Stimulated activated CD8-positive, alpha-beta memory T cell treated with anti-CD3 and anti-CD28 coated beads, Interleukin-12 subunit alpha, Interleukin-12 subunit beta, amount 100 ng/mL, for 4 hours (primary cell): Measurements from ENCODE around the gene TSPAN18.

Experiments
- DNase-seq: peaks from one replicate; pipeline ENCODE4 v3.0.0-alpha.2; 2020; ENCODE audit warnings: low read depth

The TSPAN18 gene

GRCh38 chr11:44797051-44797450, 70.3 kb downstream of the TSPAN18 start:
- DNase-seq: no peak

DNA sequence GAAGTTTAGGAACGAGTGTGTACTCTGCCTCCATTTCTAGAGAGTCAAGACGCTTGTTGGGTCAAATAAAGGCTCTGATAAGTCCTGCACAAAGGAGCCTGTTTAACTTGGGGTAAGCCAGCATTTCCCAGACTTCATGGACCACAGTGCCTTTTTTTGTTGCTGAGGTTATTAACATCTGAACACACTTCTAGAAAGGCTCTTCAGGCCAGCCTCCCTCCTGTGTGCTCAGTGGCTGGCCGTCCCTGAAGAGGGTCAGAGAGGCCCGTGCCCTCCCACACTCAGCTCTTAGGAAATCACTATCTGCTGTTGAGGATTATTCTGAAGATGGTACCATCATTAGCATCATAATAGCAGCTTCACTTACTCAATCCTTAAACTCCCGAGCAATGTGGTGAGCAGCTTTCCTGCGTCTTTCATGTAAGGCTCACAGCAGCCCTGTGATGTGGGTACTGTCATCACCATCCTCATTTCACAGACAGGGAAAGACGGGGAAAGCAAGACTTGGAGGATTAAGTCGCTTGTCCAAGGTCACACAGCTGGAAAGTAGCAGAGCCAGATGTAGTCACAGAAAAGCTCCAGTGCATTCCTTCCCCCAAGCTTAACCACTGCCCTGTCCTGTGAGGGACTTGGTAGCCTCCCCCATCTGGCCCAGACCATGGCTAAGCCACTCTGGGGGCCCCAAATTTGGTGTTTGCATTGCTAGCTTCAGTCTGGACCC, 71.3 kb downstream of the TSPAN18 start:
- no peak for DNase-seq

- no peak for DNase-seq
These were observed 71.8 kb downstream of the TSPAN18 start for GRCh38 chr11:44798607-44798972.

- DNase-seq: no peak
These were observed 72.2 kb downstream of the TSPAN18 start for GRCh38 chr11:44799012-44799411.

GRCh38 chr11:44802347-44802746, 75.6 kb downstream of the TSPAN18 start:
- no peak for DNase-seq

DNA sequence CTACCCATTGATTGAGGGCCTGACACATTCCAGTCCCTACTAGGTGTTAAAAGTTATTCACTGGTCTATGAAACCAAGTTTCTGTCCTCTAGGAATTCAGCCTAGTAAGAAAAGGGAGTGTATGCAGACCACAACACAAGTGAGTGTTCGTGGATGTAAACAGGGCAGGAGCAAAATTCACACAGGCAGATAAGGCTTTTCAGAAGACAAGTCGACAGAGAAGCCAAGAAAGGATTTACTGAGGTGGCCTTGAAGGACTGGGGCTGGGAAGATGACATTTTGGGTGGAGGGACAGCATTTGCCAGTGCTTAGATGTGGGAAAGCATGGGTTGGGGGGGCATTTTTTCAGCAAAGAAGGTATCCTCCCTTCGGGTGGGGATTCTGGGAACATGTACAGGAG, 76.2 kb downstream of the TSPAN18 start:
- no peak for DNase-seq

DNA sequence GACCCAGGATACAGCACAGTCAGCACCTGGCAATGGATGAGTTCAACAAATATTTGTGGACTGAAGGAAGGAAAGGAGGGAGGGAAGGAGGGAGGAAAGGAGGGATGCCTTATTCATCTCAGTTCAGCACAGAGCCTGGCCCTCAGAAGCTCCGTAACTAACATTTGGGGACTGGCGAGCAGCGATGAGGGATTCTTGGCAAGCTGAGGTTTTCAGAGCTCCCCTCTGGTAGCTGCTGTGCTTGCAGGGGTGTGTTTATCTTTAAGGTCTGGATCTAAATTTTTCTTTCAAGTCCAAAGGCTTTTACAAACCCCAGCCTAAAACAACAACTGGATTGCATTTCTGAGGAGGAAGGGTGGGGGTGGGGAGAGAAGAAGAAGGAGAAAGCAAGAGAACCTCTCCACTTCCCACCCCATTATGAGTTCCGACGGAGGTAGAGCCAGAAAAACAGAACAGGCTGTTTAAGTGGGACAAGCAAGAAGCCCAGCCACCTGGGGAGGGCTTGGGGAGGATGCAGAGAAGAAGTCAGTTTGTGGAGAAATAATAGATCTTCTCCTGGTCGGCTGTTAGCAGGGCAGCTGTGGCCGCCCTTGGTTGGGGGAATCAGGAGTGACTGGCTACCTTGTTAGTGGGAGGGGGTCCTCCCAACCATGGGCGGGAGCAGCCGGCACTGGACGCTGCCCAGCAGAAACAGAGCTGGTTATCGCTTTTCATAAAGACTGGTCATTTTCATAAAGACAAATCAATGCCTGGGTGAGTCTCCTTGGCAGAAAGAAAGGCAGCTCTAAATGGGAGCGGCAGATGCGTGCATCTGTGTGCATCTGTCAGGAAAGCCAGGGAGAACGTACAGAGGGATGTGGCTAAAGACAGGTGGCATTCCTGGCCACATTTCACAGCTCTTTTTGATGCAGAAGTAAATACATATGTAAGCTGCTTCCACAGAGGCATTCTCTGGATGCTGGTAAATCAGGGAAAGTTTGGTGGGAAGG, 78.0 kb downstream of the TSPAN18 start:
- DNase-seq: no peak

DNA sequence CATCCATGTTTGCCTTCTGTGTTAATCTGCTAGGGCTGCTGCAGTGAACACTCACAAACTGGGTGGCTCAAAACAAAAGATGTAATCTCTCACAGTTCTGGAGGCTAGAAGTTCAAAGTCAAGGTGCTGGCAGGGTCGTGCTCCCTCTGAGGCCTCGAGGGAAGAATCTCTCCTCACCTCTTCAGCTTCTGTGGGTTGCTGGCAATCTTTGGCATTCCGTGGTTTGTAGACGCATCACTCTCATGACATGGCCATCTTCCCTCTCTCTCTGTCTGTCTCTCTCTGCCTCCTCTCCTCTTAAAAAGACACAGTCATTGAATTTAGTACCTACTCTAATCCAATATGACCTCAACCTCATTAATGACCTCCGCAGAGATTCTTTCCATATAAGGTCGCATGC, 78.8 kb downstream of the TSPAN18 start:
- DNase-seq: no peak

DNA sequence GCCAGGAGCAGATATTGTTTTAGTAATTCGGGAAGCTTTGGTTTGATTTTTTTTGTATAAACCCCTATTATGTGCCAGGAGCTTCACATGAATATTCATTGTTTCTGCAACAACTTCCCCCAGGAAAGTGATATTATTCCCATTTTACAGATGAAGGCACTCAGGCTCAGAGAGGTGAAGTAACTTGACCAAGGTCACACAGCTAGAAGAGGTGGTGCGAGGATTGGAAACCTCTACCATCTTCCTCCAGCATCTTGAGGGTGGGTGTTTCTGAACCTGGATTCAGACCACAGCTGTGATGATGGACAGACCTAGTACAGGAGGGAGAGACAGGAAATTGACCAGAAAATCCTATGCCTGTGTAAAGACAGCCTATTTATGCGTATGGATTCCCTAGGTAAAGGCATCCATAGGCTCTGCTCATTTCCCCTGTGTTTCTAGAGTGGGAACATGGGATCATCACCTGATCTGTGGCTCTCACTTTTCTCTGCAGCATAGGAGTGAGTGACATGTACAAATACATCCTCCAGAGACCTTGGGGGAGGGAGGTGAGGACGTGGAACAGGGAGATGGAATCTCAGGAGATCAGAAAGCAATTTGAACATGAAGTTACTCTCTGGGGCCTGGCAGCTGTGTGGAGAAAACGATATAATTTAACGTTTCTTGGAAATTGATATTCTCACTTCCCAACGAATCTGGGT, 81.4 kb downstream of the TSPAN18 start:
- no peak for DNase-seq

DNA sequence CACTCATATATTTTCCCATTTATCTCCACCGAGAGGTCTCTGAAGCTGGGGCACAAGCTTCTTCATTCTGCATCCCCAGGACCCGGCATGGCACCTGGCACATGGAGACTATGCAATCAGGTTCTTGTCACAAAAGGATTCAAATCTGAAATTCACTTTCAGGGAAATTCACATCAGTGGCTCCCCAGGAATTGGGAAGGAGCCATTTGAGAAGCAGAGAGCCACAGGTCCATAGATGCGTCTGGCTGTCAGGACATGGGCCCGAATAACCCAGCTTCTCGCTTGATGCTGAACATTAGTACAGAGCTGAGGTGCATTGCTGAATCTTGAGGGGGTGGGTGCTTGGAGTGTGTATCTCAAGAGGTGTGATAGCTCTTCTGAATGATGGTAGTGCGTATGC, 82.5 kb downstream of the TSPAN18 start:
- no peak for DNase-seq

DNA sequence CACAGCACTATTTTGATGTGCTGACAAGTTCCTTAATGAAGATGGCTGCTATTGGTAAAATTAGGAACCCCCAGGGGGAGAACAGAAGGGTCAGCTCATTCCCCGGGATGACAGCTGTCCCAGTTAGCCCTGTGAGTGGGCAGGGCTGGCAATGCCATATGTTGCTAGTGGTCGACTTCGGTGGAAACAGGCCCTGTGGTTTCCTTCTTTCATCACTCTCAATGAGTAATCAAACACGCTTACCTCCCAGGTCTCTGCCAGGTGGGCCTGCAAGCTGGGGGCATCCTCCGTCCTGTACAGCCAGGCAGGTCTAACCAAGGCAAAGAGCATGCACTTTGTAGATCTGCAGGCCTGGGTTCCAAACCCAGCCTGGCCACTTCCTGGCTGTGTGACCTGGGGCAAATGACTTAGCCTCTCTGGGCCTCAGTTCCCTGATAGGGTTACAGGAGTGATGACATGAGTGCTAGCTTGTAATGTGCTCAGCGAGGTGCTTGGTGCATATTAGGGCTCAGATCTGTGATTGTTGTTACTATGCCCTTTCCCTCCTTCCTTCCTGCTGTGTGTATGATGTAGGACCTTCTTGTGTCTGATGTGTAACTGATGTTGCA, 85.2 kb downstream of the TSPAN18 start:
- DNase-seq: no peak

- no peak for DNase-seq
These were observed 86.2 kb downstream of the TSPAN18 start for GRCh38 chr11:44812971-44813370.

- DNase-seq: no peak
These were observed 86.6 kb downstream of the TSPAN18 start for GRCh38 chr11:44813401-44813800.

DNA sequence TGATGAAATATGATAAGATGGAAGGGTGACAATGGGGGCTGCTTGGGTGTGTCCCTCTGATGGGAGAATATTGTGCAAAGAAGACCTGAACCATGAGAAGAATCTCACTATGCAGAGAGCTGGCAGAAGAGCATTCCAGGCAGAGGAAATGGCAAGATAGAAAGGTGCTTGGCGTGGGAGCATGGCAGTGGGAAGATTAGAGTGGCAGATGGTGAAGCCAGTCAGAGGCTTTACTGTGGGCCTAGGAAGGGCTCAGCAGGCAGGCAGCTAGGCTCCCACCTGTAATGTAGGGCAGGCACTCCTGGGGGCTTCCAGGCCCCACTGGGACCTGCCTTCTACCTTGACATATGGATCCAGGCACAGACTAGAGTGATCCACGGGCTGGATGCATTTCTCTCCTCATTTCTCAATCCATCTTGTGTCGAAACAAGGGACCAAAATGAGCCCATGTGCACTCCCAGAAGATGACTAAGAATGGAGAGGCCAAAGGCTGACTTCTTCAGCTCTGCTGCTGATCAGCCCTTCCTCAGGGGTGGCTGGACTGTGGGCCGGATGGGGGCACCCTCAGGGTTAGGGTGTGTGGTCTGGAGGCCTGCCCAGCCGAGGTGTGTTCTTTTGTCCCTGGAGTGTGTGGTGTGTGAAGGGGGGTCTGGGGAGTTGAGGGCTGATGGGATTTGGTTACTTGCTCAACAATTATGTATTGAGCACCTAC, 88.3 kb downstream of the TSPAN18 start:
- DNase-seq: no peak

DNA sequence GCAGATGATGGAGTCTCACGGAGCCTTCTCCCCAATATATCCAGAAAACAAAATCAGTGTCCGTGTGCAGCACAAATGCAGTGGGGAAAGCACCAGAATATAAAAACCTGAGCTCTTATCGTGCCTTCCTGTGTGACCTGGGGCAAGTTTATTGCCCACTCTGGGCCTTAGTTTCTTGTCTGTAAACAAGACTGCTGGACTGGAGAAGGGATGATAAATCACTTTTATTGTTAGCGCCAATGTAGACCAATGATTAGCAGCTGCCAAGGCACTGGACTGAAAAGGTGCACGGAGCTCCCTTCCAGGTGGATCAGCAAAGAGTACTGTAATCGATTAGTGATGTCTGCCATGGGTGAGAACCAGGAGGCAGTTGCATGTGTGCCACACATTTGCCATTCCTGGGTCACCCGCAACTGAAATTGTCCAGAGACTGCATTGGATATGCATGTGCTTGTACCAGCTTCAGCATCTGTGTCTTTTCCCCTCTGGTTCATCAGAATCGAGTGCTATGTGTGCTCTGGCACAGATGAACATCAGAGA, 89.2 kb downstream of the TSPAN18 start:
- DNase-seq: no peak

DNA sequence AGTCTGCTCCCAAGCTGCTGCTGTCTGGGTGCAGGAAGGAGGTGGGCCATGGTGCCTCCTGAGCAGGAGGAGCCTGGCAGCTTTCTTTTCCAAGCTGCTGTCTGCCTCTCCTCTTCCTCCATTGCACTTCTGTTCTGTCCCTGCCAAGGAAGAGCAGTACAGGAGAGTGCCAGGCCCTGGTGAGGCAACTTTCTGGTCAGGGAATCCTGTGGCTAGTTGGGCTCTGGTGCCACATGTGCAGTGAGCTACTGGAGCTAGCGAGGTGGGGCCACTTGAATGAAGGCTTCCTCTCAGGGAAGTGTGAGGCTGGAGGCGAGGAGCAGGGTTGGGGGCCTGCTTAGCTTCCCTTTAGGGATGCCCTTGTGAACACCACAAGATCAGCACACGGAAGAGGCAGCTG, 90.0 kb downstream of the TSPAN18 start:
- no peak for DNase-seq

GRCh38 chr11:44817207-44817949, 90.6 kb downstream of the TSPAN18 start:
- no peak for DNase-seq

GRCh38 chr11:44818110-44818509, 91.3 kb downstream of the TSPAN18 start:
- no peak for DNase-seq

GRCh38 chr11:44819346-44819745, 92.6 kb downstream of the TSPAN18 start:
- DNase-seq: no peak

GRCh38 chr11:44822369-44822768, 95.6 kb downstream of the TSPAN18 start:
- no peak for DNase-seq

DNA sequence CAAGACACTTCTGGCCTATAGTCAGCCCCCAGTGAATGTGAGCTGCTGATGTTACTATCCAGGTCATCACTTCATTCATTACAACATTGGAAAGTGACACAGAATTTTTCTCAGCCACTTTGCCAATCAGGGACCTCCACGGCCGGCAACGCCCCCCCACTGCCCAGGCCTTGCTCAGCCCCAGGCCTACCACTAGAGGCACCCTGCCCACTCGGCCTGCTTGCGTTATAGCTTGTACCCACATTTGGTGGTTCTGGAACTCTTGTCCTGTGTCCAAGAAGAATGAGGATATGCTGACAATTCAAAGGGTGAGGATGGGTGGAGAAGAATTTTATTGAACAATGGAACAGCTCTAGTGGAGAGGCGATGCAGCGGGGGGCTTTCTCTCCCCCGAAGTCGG, 96.2 kb downstream of the TSPAN18 start:
- no peak for DNase-seq
